H54 (cell line): Measurements from ENCODE around the gene SVEP1.

ENCODE experiments used
- DNase-seq: peaks from one replicate; pipeline ENCODE4 v3.0.0; 2011; ENCODE audit warnings: low spot score, mixed read lengths; ENCODE audit not compliant: insufficient read length
- FAIRE-seq: peaks from 3 replicates; lab custom pipeline; 2011; peaks lifted over from hg19 to GRCh38; lab: Jason Lieb, UNC
- POLR2A ChIP-seq: IDR thresholded peaks from 2 replicates; pipeline ENCODE4 v1.6.1; 2011; ENCODE audit warnings: low read depth, mild to moderate bottlenecking, low read length

Gene SVEP1

GRCh38 chr9:110592044-110592830 is 12.7 kb upstream of the SVEP1 start:
- DNase-seq = no peak
- FAIRE-seq = peak; percentile 76
- no peak for TF ChIP-seq POLR2A

GRCh38 chr9:110591526-110591925 is 12.0 kb upstream of the SVEP1 start:
- no peak for DNase-seq
- no peak for FAIRE-seq
- no peak for TF ChIP-seq POLR2A

- FAIRE-seq = no peak
- no peak for DNase-seq
- no peak for TF ChIP-seq POLR2A
Measured at GRCh38 chr9:110590816-110591215, 11.3 kb upstream of the SVEP1 start.

- no peak for TF ChIP-seq POLR2A
- DNase-seq (no peak), FAIRE-seq (no peak)
Measured at GRCh38 chr9:110588296-110588695, 8.8 kb upstream of the SVEP1 start.

GRCh38 chr9:110583237-110583636 is 3.7 kb upstream of the SVEP1 start:
- no peak for DNase-seq
- FAIRE-seq = peak; percentile 65
- no peak for TF ChIP-seq POLR2A

- FAIRE-seq (no peak), DNase-seq (no peak)
- TF ChIP-seq POLR2A = no peak
Measured at GRCh38 chr9:110582156-110582555, 2.6 kb upstream of the SVEP1 start.

GRCh38 chr9:110580850-110581249 is 1.3 kb upstream of the SVEP1 start:
- DNase-seq = no peak
- TF ChIP-seq POLR2A = no peak
- no peak for FAIRE-seq

- DNase-seq (no peak), FAIRE-seq (no peak)
- TF ChIP-seq POLR2A = no peak
Measured at GRCh38 chr9:110579862-110580219, 300 bp upstream of the SVEP1 start.

- DNase-seq (no peak), FAIRE-seq (no peak)
- no peak for TF ChIP-seq POLR2A
Measured at GRCh38 chr9:110578575-110579033, 937 bp downstream of the SVEP1 start.

GRCh38 chr9:110575945-110576344 is 3.6 kb downstream of the SVEP1 start:
- DNase-seq (no peak), FAIRE-seq (no peak)
- TF ChIP-seq POLR2A = no peak

- FAIRE-seq (no peak), DNase-seq (no peak)
- no peak for TF ChIP-seq POLR2A
Measured at GRCh38 chr9:110575169-110575568, 4.4 kb downstream of the SVEP1 start.

GRCh38 chr9:110573305-110573704 is 6.2 kb downstream of the SVEP1 start:
- DNase-seq (no peak), FAIRE-seq (no peak)
- no peak for TF ChIP-seq POLR2A

- TF ChIP-seq POLR2A = no peak
- no peak for DNase-seq
Measured at GRCh38 chr9:110571801-110572483, 7.6 kb downstream of the SVEP1 start.

GRCh38 chr9:110566156-110566555 is 13.4 kb downstream of the SVEP1 start:
- no peak for FAIRE-seq
- no peak for DNase-seq
- TF ChIP-seq POLR2A = no peak

More at GRCh38 chr9:110571801-110572483, 7.6 kb downstream of the SVEP1 start:
- no peak for FAIRE-seq
